Measurements from ENCODE around the gene EFCAB13. TPM values are rescaled to one million over a fixed set of nuclear protein-coding genes. Genes with fewer than 3 reads are reported as not detected.

Gene EFCAB13
- 10 to 100 TPM; 18.7 to 22.3 TPM for total RNA-seq
- 1 to 10 TPM in 1 of 2 donors, under 1 TPM in 1; 0.68 to 3.5 TPM for polyA plus RNA-seq

- H3K27ac Mint-ChIP-seq = peak within 1 kb of the TSS; percentile 88 to 98 (median 97)
- H3K36me3 Mint-ChIP-seq = peaks cover 0 to 10% of the 10 kb centered on the region in 2 donors
- H3K9me3 Mint-ChIP-seq = peaks cover 0 to 5% (median 0%) of the 10 kb centered on the region in 8 donors
- Histone ChIP-seq H3K27ac (ENCODE audit: low read depth, low read length) (peak within 1 kb of the TSS; percentile 58), H3K27me3 (ENCODE audit: insufficient read depth, low read length) (no peaks in the 10 kb centered on the region), H3K4me1 (ENCODE audit: insufficient read depth, low read length) (peaks cover 4% of the 10 kb centered on the region), H3K4me3 (ENCODE audit: low read length in 2 of 2) (peak within 1 kb of the TSS; percentile 70 to 85), H3K36me3 (ENCODE audit: insufficient read depth, low read length) (no peaks in the 10 kb centered on the region), H3K9me3 (ENCODE audit: control insufficient read depth in 1 of 2, low read length in 2 of 2) (no peaks in the 10 kb centered on the region)
- DNase-seq = peak; percentile 60 to 75 (median 70)
- ChIA-PET POLR2A (ENCODE audit: partially characterized antibody) (interaction anchor here (0.6 to 2.3 kb wide), 7 partner anchors 10 to 555 kb away, joined by 3 to 7 read pairs (median 4); partner anchors contain the start of gene KPNB1), CTCF (ENCODE audit: partially characterized antibody) (interaction anchor here (0.9 to 1.1 kb wide), 3 partner anchors 11 to 381 kb away, joined by 3 read pairs; no protein-coding TSS in a partner anchor)
- intact Hi-C loops (cut with micrococcal nuclease) = loop anchor here (2.0 kb wide), 1 partner anchor 135 kb away; the partner anchor contains the start of gene CDC27
- H3K27me3 Mint-ChIP-seq = no peaks in the 10 kb centered on the region
- H3K4me1 Mint-ChIP-seq = peaks cover 16 to 26% (median 19%) of the 10 kb centered on the region in 4 donors
- peak within 1 kb of the TSS; percentile 95 to 100 (median 98) for H3K4me3 Mint-ChIP-seq
Observed at GRCh38 chr17:47323382-47324223, at the start of gene EFCAB13. Gene EFCAB13 (plus strand): TSS chr17:47323955. CDS start chr17:47328354, 4,399 bp downstream.

- H3K36me3 Mint-ChIP-seq = peaks cover 0 to 1% of the 10 kb centered on the region in 2 donors
- CTCF ChIA-PET (ENCODE audit: partially characterized antibody) = interaction anchor here (0.6 kb wide), 1 partner anchor 195 kb away, joined by 3 read pairs; no protein-coding TSS in a partner anchor
- no peak overlapping the region for H3K4me3 Mint-ChIP-seq
- H3K36me3 ChIP-seq (ENCODE audit: insufficient read depth, low read length) = no peaks in the 10 kb centered on the region
- no peak overlapping the region for H3K27ac ChIP-seq (ENCODE audit: low read depth, low read length)
- no peak for DNase-seq
- intact Hi-C loops (cut with micrococcal nuclease) = no loop called here
- POLR2A ChIA-PET (ENCODE audit: partially characterized antibody) = no interaction called here
- H3K4me1 Mint-ChIP-seq = peaks cover 0 to 3% (median 0%) of the 10 kb centered on the region in 4 donors
- H3K27me3 ChIP-seq (ENCODE audit: insufficient read depth, low read length) = no peaks in the 10 kb centered on the region
- H3K27ac Mint-ChIP-seq = no peak overlapping the region
- peaks cover 6 to 7% of the 10 kb centered on the region in 2 donors for H3K27me3 Mint-ChIP-seq
- H3K4me3 ChIP-seq (ENCODE audit: low read length in 2 of 2) = no peak overlapping the region
- H3K9me3 ChIP-seq (ENCODE audit: control insufficient read depth in 1 of 2, low read length in 2 of 2) = no peaks in the 10 kb centered on the region
- no peaks in the 10 kb centered on the region for H3K4me1 ChIP-seq (ENCODE audit: insufficient read depth, low read length)
- peaks cover 0 to 3% (median under 1%) of the 10 kb centered on the region in 8 donors for H3K9me3 Mint-ChIP-seq
Observed at GRCh38 chr17:47274319-47275069, 49.3 kb upstream of the EFCAB13 start.

- POLR2A ChIA-PET (ENCODE audit: partially characterized antibody) = no interaction called here
- no peak overlapping the region for H3K27ac ChIP-seq (ENCODE audit: low read depth, low read length)
- H3K9me3 ChIP-seq (ENCODE audit: control insufficient read depth in 1 of 2, low read length in 2 of 2) = no peaks in the 10 kb centered on the region
- H3K27me3 Mint-ChIP-seq = peaks cover 6 to 7% of the 10 kb centered on the region in 2 donors
- DNase-seq = no peak
- no peaks in the 10 kb centered on the region for H3K4me1 ChIP-seq (ENCODE audit: insufficient read depth, low read length)
- H3K4me3 ChIP-seq (ENCODE audit: low read length in 2 of 2) = no peak overlapping the region
- no peaks in the 10 kb centered on the region for H3K36me3 Mint-ChIP-seq
- H3K27ac Mint-ChIP-seq = no peak overlapping the region
- intact Hi-C loops (cut with micrococcal nuclease) = no loop called here
- no peak overlapping the region for H3K4me3 Mint-ChIP-seq
- no peaks in the 10 kb centered on the region for H3K27me3 ChIP-seq (ENCODE audit: insufficient read depth, low read length)
- peaks cover 0 to 2% (median 0%) of the 10 kb centered on the region in 8 donors for H3K9me3 Mint-ChIP-seq
- no peaks in the 10 kb centered on the region for H3K36me3 ChIP-seq (ENCODE audit: insufficient read depth, low read length)
- CTCF ChIA-PET (ENCODE audit: partially characterized antibody) = interaction anchor here (1.1 kb wide), 1 partner anchor 15 kb away, joined by 3 read pairs; no protein-coding TSS in a partner anchor
- peaks cover 0 to 3% (median 0%) of the 10 kb centered on the region in 4 donors for H3K4me1 Mint-ChIP-seq
Observed at GRCh38 chr17:47275245-47275984, 48.3 kb upstream of the EFCAB13 start.

- intact Hi-C loops (cut with micrococcal nuclease) = no loop called here
- no peaks in the 10 kb centered on the region for H3K36me3 Mint-ChIP-seq
- H3K36me3 ChIP-seq (ENCODE audit: insufficient read depth, low read length) = no peaks in the 10 kb centered on the region
- H3K4me3 Mint-ChIP-seq = no peak overlapping the region
- no peak overlapping the region for H3K4me3 ChIP-seq (ENCODE audit: low read length in 2 of 2)
- no peak overlapping the region for H3K27ac Mint-ChIP-seq
- H3K4me1 Mint-ChIP-seq = peaks cover 0 to 3% (median 0%) of the 10 kb centered on the region in 4 donors
- ChIA-PET POLR2A (ENCODE audit: partially characterized antibody) (no interaction called here), CTCF (ENCODE audit: partially characterized antibody) (interaction anchor here (1.1 kb wide), 1 partner anchor 16 kb away, joined by 3 read pairs; no protein-coding TSS in a partner anchor)
- H3K9me3 Mint-ChIP-seq = peaks cover 0 to 2% (median 0%) of the 10 kb centered on the region in 8 donors
- no peak for DNase-seq
- H3K27me3 ChIP-seq (ENCODE audit: insufficient read depth, low read length) = no peaks in the 10 kb centered on the region
- peaks cover 6 to 7% of the 10 kb centered on the region in 2 donors for H3K27me3 Mint-ChIP-seq
- no peak overlapping the region for H3K27ac ChIP-seq (ENCODE audit: low read depth, low read length)
- H3K9me3 ChIP-seq (ENCODE audit: control insufficient read depth in 1 of 2, low read length in 2 of 2) = no peaks in the 10 kb centered on the region
- H3K4me1 ChIP-seq (ENCODE audit: insufficient read depth, low read length) = no peaks in the 10 kb centered on the region
Observed at GRCh38 chr17:47276444-47276843, 47.3 kb upstream of the EFCAB13 start.

- Mint-ChIP-seq H3K9me3 (peaks cover 0 to 2% (median 0%) of the 10 kb centered on the region in 8 donors), H3K36me3 (no peaks in the 10 kb centered on the region)
Observed at GRCh38 chr17:47276868-47277267, 46.9 kb upstream of the EFCAB13 start.

GRCh38 chr17:47277921-47278320 lies 45.8 kb upstream of the EFCAB13 start:
- no peak overlapping the region for H3K27ac ChIP-seq (ENCODE audit: low read depth, low read length)
- intact Hi-C loops (cut with micrococcal nuclease) = no loop called here
- no peaks in the 10 kb centered on the region for H3K27me3 ChIP-seq (ENCODE audit: insufficient read depth, low read length)
- no peaks in the 10 kb centered on the region for H3K36me3 Mint-ChIP-seq
- H3K4me3 ChIP-seq (ENCODE audit: low read length in 2 of 2) = no peak overlapping the region
- ChIA-PET CTCF (ENCODE audit: partially characterized antibody) (no interaction called here), POLR2A (ENCODE audit: partially characterized antibody) (no interaction called here)
- H3K9me3 Mint-ChIP-seq = peaks cover 0 to 2% (median 0%) of the 10 kb centered on the region in 8 donors
- no peak overlapping the region for H3K27ac Mint-ChIP-seq
- H3K36me3 ChIP-seq (ENCODE audit: insufficient read depth, low read length) = no peaks in the 10 kb centered on the region
- DNase-seq = no peak
- H3K27me3 Mint-ChIP-seq = peaks cover 6 to 7% of the 10 kb centered on the region in 2 donors
- H3K4me3 Mint-ChIP-seq = no peak overlapping the region
- H3K4me1 Mint-ChIP-seq = peaks cover 0 to 3% (median 0%) of the 10 kb centered on the region in 4 donors
- H3K4me1 ChIP-seq (ENCODE audit: insufficient read depth, low read length) = no peaks in the 10 kb centered on the region
- no peaks in the 10 kb centered on the region for H3K9me3 ChIP-seq (ENCODE audit: control insufficient read depth in 1 of 2, low read length in 2 of 2)

More at GRCh38 chr17:47276868-47277267, 46.9 kb upstream of the EFCAB13 start:
- H3K27ac ChIP-seq (ENCODE audit: low read depth, low read length) = no peak overlapping the region
- no peak for DNase-seq
- no peak overlapping the region for H3K27ac Mint-ChIP-seq
- peaks cover 6 to 7% of the 10 kb centered on the region in 2 donors for H3K27me3 Mint-ChIP-seq
- H3K4me1 ChIP-seq (ENCODE audit: insufficient read depth, low read length) = no peaks in the 10 kb centered on the region
- no peak overlapping the region for H3K4me3 Mint-ChIP-seq
- no peaks in the 10 kb centered on the region for H3K27me3 ChIP-seq (ENCODE audit: insufficient read depth, low read length)
- POLR2A ChIA-PET (ENCODE audit: partially characterized antibody) = no interaction called here
- H3K9me3 ChIP-seq (ENCODE audit: control insufficient read depth in 1 of 2, low read length in 2 of 2) = no peaks in the 10 kb centered on the region
- H3K36me3 ChIP-seq (ENCODE audit: insufficient read depth, low read length) = no peaks in the 10 kb centered on the region
- intact Hi-C loops (cut with micrococcal nuclease) = no loop called here
- CTCF ChIA-PET (ENCODE audit: partially characterized antibody) = no interaction called here
- H3K4me3 ChIP-seq (ENCODE audit: low read length in 2 of 2) = no peak overlapping the region
- H3K4me1 Mint-ChIP-seq = peaks cover 0 to 3% (median 0%) of the 10 kb centered on the region in 4 donors
